Urothelium cell line (cell line): Measurements from ENCODE around the gene B3GALT2.
"Not testable (repeated sequence)": the region's sequence is repeated elsewhere in the genome, so short reads cannot be mapped to it uniquely, and the experiment has no call there.

Experiments
- DNase-seq: peaks from one replicate; pipeline ENCODE4 v3.0.0; 2011; ENCODE audit warnings: low spot score, mixed read lengths
- FAIRE-seq: peaks from 2 replicates; lab custom pipeline; 2011; peaks lifted over from hg19 to GRCh38; lab: Jason Lieb, UNC

B3GALT2 gene

GRCh38 chr1:193185901-193186731 is at the start of gene B3GALT2:
Gene B3GALT2 (minus strand): TSS chr1:193186613. CDS start chr1:193181562, 5,051 bp downstream.
- DNase-seq (no peak), FAIRE-seq (no peak)

GRCh38 chr1:193234530-193234929 is 48.1 kb upstream of the B3GALT2 start:
- no peak for FAIRE-seq
- no peak for DNase-seq

GRCh38 chr1:193231146-193231545 is 44.7 kb upstream of the B3GALT2 start:
- DNase-seq, FAIRE-seq: not testable (repeated sequence)

- no peak for DNase-seq
- FAIRE-seq: no peak
Measured at GRCh38 chr1:193229136-193229535, 42.7 kb upstream of the B3GALT2 start.

- FAIRE-seq (no peak), DNase-seq (no peak)
Measured at GRCh38 chr1:193222056-193222615, 35.7 kb upstream of the B3GALT2 start.

- FAIRE-seq: no peak
- no peak for DNase-seq
Measured at GRCh38 chr1:193221651-193222050, 35.2 kb upstream of the B3GALT2 start.

GRCh38 chr1:193219391-193219790 is 33.0 kb upstream of the B3GALT2 start:
- DNase-seq (no peak), FAIRE-seq (no peak)

GRCh38 chr1:193216920-193217319 is 30.5 kb upstream of the B3GALT2 start:
- no peak for FAIRE-seq
- DNase-seq: no peak

- no peak for DNase-seq
- no peak for FAIRE-seq
Measured at GRCh38 chr1:193213998-193214397, 27.6 kb upstream of the B3GALT2 start.

GRCh38 chr1:193212637-193213036 is 26.2 kb upstream of the B3GALT2 start:
- FAIRE-seq (no peak), DNase-seq (no peak)

- DNase-seq (peak; percentile 0), FAIRE-seq (no peak)
Measured at GRCh38 chr1:193211539-193211938, 25.1 kb upstream of the B3GALT2 start.

GRCh38 chr1:193210996-193211395 is 24.6 kb upstream of the B3GALT2 start:
- no peak for FAIRE-seq
- no peak for DNase-seq

- FAIRE-seq: no peak
- DNase-seq: no peak
Measured at GRCh38 chr1:193201021-193201420, 14.6 kb upstream of the B3GALT2 start.

GRCh38 chr1:193199940-193200339 is 13.5 kb upstream of the B3GALT2 start:
- DNase-seq (no peak), FAIRE-seq (no peak)

- FAIRE-seq (no peak), DNase-seq (no peak)
Measured at GRCh38 chr1:193192586-193192985, 6.2 kb upstream of the B3GALT2 start.

GRCh38 chr1:193190096-193190744 is 3.8 kb upstream of the B3GALT2 start:
- DNase-seq (no peak), FAIRE-seq (no peak)

- no peak for FAIRE-seq
- DNase-seq: no peak
Measured at GRCh38 chr1:193189442-193190095, 3.2 kb upstream of the B3GALT2 start.

GRCh38 chr1:193188915-193189314 is 2.5 kb upstream of the B3GALT2 start:
- not testable (repeated sequence) for FAIRE-seq, DNase-seq

- FAIRE-seq (no peak), DNase-seq (no peak)
Measured at GRCh38 chr1:193187114-193187513, 701 bp upstream of the B3GALT2 start.

- no peak for DNase-seq
- FAIRE-seq: no peak
Measured at GRCh38 chr1:193185211-193185610, 1.2 kb downstream of the B3GALT2 start.

GRCh38 chr1:193184776-193185175 is 1.6 kb downstream of the B3GALT2 start:
- FAIRE-seq (no peak), DNase-seq (no peak)
